Activated T-helper 1 cell treated with anti-CD3 and anti-CD28 coated beads, Interleukin-12 subunit alpha, Interleukin-12 subunit beta, Interleukin-2, Interleukin-4 antibody, amounts not matched to agents 30 ng/mL and 10 ng/mL and 1 ng/mL, durations not matched to agents 14 hours and 24 hours and 36 hours (primary cell): Measurements from ENCODE around the gene PRKCB. TPM values are rescaled to one million over a fixed set of nuclear protein-coding genes. Genes with fewer than 3 reads are reported as not detected.

ENCODE experiments used
- DNase-seq: peaks from one replicate; pipeline ENCODE4 v3.0.0; 2021; ENCODE audit warnings: low spot score
- H3K27ac Mint-ChIP-seq: one replicate; pipeline ENCODE4 v1.8.0; 2021; ENCODE audit warnings: mild to moderate bottlenecking, mixed read lengths
- H3K27me3 Mint-ChIP-seq: one replicate; pipeline ENCODE4 v1.8.0; 2022; ENCODE audit warnings: mild to moderate bottlenecking, moderate library complexity, mixed read lengths; ENCODE audit not compliant: insufficient read depth
- H3K36me3 Mint-ChIP-seq: one replicate; pipeline ENCODE4 v1.8.0; 2021; ENCODE audit warnings: low read depth, mixed read lengths
- H3K4me1 Mint-ChIP-seq: one replicate; pipeline ENCODE4 v1.8.0; 2021; ENCODE audit warnings: low read depth, mixed read lengths
- H3K4me3 Mint-ChIP-seq: one replicate; pipeline ENCODE4 v1.8.0; 2021; ENCODE audit warnings: mild to moderate bottlenecking, moderate library complexity, mixed read lengths
- H3K9me3 Mint-ChIP-seq: one replicate; pipeline ENCODE4 v1.8.0; 2021; ENCODE audit warnings: mixed read lengths
- intact Hi-C: fragments of 100-400 bp; cut with micrococcal nuclease; formaldehyde crosslinking; loops from one replicate; pipeline ENCODE4 v1.15.1; 2024
- total RNA-seq: library from RNA; stranded (reverse); gene quantifications from 2 replicates; pipeline ENCODE4 v1.2.3, GENCODE V29; 2022

Gene PRKCB
- total RNA-seq, 1 donor from 2014 or later, result 100 TPM

GRCh38 chr16:24074574-24074973, 238.8 kb downstream of the PRKCB start:
- Mint-ChIP-seq H3K4me1 (peaks cover 27% of the 10 kb centered on the region), H3K27ac (no peak overlapping the region), H3K36me3 (peaks cover 2% of the 10 kb centered on the region), H3K9me3 (no peaks in the 10 kb centered on the region), H3K27me3 (no peaks in the 10 kb centered on the region), H3K4me3 (no peak overlapping the region)
- intact Hi-C loops, result loop anchor here (10.0 kb wide), 1 partner anchor 100 kb away; no protein-coding TSS in a partner anchor
- DNase-seq, result no peak

- intact Hi-C loops, result loop anchor here (10.0 kb wide), 1 partner anchor 99 kb away; no protein-coding TSS in a partner anchor
- Mint-ChIP-seq H3K4me3 (no peak overlapping the region), H3K4me1 (peaks cover 27% of the 10 kb centered on the region), H3K36me3 (peaks cover 2% of the 10 kb centered on the region), H3K27ac (no peak overlapping the region), H3K9me3 (no peaks in the 10 kb centered on the region), H3K27me3 (no peaks in the 10 kb centered on the region)
- DNase-seq, result no peak
Measured at GRCh38 chr16:24075302-24075701, 239.5 kb downstream of the PRKCB start.

- Mint-ChIP-seq H3K4me1 (peaks cover 20% of the 10 kb centered on the region), H3K9me3 (no peaks in the 10 kb centered on the region), H3K4me3 (no peak overlapping the region), H3K27ac (no peak overlapping the region), H3K27me3 (no peaks in the 10 kb centered on the region), H3K36me3 (peaks cover 2% of the 10 kb centered on the region)
- DNase-seq, result no peak
- intact Hi-C loops, result loop anchor here (10.0 kb wide), 1 partner anchor 99 kb away; no protein-coding TSS in a partner anchor
Measured at GRCh38 chr16:24075931-24076716, 240.3 kb downstream of the PRKCB start.

GRCh38 chr16:24077292-24077691, 241.5 kb downstream of the PRKCB start:
- Mint-ChIP-seq H3K4me1 (peaks cover 18% of the 10 kb centered on the region), H3K27me3 (no peaks in the 10 kb centered on the region)
- intact Hi-C loops, result loop anchor here (10.0 kb wide), 1 partner anchor 98 kb away; no protein-coding TSS in a partner anchor

GRCh38 chr16:24077966-24078365, 242.2 kb downstream of the PRKCB start:
- intact Hi-C loops, result loop anchor here (10.0 kb wide), 1 partner anchor 97 kb away; no protein-coding TSS in a partner anchor
- Mint-ChIP-seq H3K9me3 (no peaks in the 10 kb centered on the region), H3K36me3 (peaks cover 2% of the 10 kb centered on the region), H3K27me3 (no peaks in the 10 kb centered on the region), H3K4me1 (peaks cover 11% of the 10 kb centered on the region), H3K27ac (no peak overlapping the region), H3K4me3 (no peak overlapping the region)
- no peak for DNase-seq

More at GRCh38 chr16:24077292-24077691, 241.5 kb downstream of the PRKCB start:
- no peak overlapping the region for H3K27ac Mint-ChIP-seq
- no peak overlapping the region for H3K4me3 Mint-ChIP-seq
- no peaks in the 10 kb centered on the region for H3K9me3 Mint-ChIP-seq
- no peak for DNase-seq
- peaks cover 2% of the 10 kb centered on the region for H3K36me3 Mint-ChIP-seq

- Mint-ChIP-seq H3K36me3 (peaks cover 12% of the 10 kb centered on the region), H3K27ac (no peak overlapping the region), H3K4me3 (no peak overlapping the region), H3K27me3 (no peaks in the 10 kb centered on the region), H3K4me1 (peaks cover 7% of the 10 kb centered on the region), H3K9me3 (peaks cover 17% of the 10 kb centered on the region)
- DNase-seq, result no peak
- intact Hi-C loops, result no loop called here
Measured at GRCh38 chr16:24085666-24086065, 249.9 kb downstream of the PRKCB start.

- no peak overlapping the region for H3K27ac Mint-ChIP-seq
- H3K36me3 Mint-ChIP-seq, result peaks cover 29% of the 10 kb centered on the region
- DNase-seq, result no peak
- H3K27me3 Mint-ChIP-seq, result no peaks in the 10 kb centered on the region
- intact Hi-C loops, result no loop called here
- peaks cover 33% of the 10 kb centered on the region for H3K9me3 Mint-ChIP-seq
- peaks cover 18% of the 10 kb centered on the region for H3K4me1 Mint-ChIP-seq
- no peak overlapping the region for H3K4me3 Mint-ChIP-seq
Measured at GRCh38 chr16:24087891-24088410, 252.2 kb downstream of the PRKCB start.

- Mint-ChIP-seq H3K9me3 (peaks cover 33% of the 10 kb centered on the region), H3K27me3 (no peaks in the 10 kb centered on the region), H3K36me3 (peaks cover 34% of the 10 kb centered on the region), H3K4me3 (no peak overlapping the region), H3K4me1 (peaks cover 23% of the 10 kb centered on the region), H3K27ac (no peak overlapping the region)
- intact Hi-C loops, result no loop called here
- no peak for DNase-seq
Measured at GRCh38 chr16:24088767-24089166, 253.0 kb downstream of the PRKCB start.

- H3K4me3 Mint-ChIP-seq, result no peak overlapping the region
- peaks cover 54% of the 10 kb centered on the region for H3K36me3 Mint-ChIP-seq
- peaks cover 23% of the 10 kb centered on the region for H3K4me1 Mint-ChIP-seq
- H3K9me3 Mint-ChIP-seq, result peaks cover 33% of the 10 kb centered on the region
- no peak for DNase-seq
- no peaks in the 10 kb centered on the region for H3K27me3 Mint-ChIP-seq
- H3K27ac Mint-ChIP-seq, result no peak overlapping the region
- intact Hi-C loops, result no loop called here
Measured at GRCh38 chr16:24091125-24091524, 255.3 kb downstream of the PRKCB start.

GRCh38 chr16:24093049-24093448, 257.3 kb downstream of the PRKCB start:
- Mint-ChIP-seq H3K27me3 (no peaks in the 10 kb centered on the region), H3K36me3 (peaks cover 64% of the 10 kb centered on the region), H3K9me3 (peaks cover 33% of the 10 kb centered on the region), H3K4me1 (peaks cover 23% of the 10 kb centered on the region), H3K4me3 (no peak overlapping the region), H3K27ac (peak overlapping the region; percentile 38)
- no peak for DNase-seq
- intact Hi-C loops, result no loop called here

- DNase-seq, result no peak
- no peak overlapping the region for H3K27ac Mint-ChIP-seq
- peaks cover 19% of the 10 kb centered on the region for H3K4me1 Mint-ChIP-seq
- no peak overlapping the region for H3K4me3 Mint-ChIP-seq
- H3K36me3 Mint-ChIP-seq, result peaks cover 62% of the 10 kb centered on the region
- peaks cover 25% of the 10 kb centered on the region for H3K9me3 Mint-ChIP-seq
- intact Hi-C loops, result no loop called here
- no peaks in the 10 kb centered on the region for H3K27me3 Mint-ChIP-seq
Measured at GRCh38 chr16:24094660-24095059, 258.9 kb downstream of the PRKCB start.

- intact Hi-C loops, result no loop called here
- DNase-seq, result no peak
- H3K27ac Mint-ChIP-seq, result no peak overlapping the region
- H3K4me1 Mint-ChIP-seq, result peaks cover 4% of the 10 kb centered on the region
- no peaks in the 10 kb centered on the region for H3K27me3 Mint-ChIP-seq
- peaks cover 37% of the 10 kb centered on the region for H3K36me3 Mint-ChIP-seq
- H3K4me3 Mint-ChIP-seq, result no peak overlapping the region
- H3K9me3 Mint-ChIP-seq, result no peaks in the 10 kb centered on the region
Measured at GRCh38 chr16:24098896-24099295, 263.1 kb downstream of the PRKCB start.

GRCh38 chr16:24101431-24101830, 265.6 kb downstream of the PRKCB start:
- Mint-ChIP-seq H3K4me1 (peaks cover 4% of the 10 kb centered on the region), H3K9me3 (peaks cover 6% of the 10 kb centered on the region), H3K36me3 (peaks cover 22% of the 10 kb centered on the region), H3K27ac (no peak overlapping the region), H3K27me3 (no peaks in the 10 kb centered on the region), H3K4me3 (no peak overlapping the region)
- no peak for DNase-seq
- intact Hi-C loops, result no loop called here
